Limb (tissue), 2 donors: Measurements from ENCODE around the gene ASPN.

Source experiments
- DNase-seq, 2 donors: peaks; one replicate each; pipeline ENCODE4 v3.0.0-alpha.2; 2016; ENCODE audit errors: extremely low spot score in 2 of 2

ASPN gene

GRCh38 chr9:92482329-92482728 is at the start of gene ASPN:
Gene ASPN (minus strand): TSS chr9:92482506.
- DNase-seq: peak in 1 of 2 donors; percentile 88

GRCh38 chr9:92530893-92531292 is 48.6 kb upstream of the ASPN start:
- DNase-seq: no peak

- DNase-seq: no peak
These were observed 46.8 kb upstream of the ASPN start for GRCh38 chr9:92529124-92529523.

- no peak for DNase-seq
These were observed 46.2 kb upstream of the ASPN start for GRCh38 chr9:92528522-92528849.

GRCh38 chr9:92527832-92528521 is 45.7 kb upstream of the ASPN start:
- no peak for DNase-seq

GRCh38 chr9:92527291-92527828 is 45.1 kb upstream of the ASPN start:
- no peak for DNase-seq

- no peak for DNase-seq
These were observed 43.0 kb upstream of the ASPN start for GRCh38 chr9:92525306-92525705.

- DNase-seq: no peak
These were observed 42.6 kb upstream of the ASPN start for GRCh38 chr9:92524881-92525280.

GRCh38 chr9:92522983-92523970 is 41.0 kb upstream of the ASPN start:
- DNase-seq: no peak

GRCh38 chr9:92520837-92521236 is 38.5 kb upstream of the ASPN start:
- no peak for DNase-seq

GRCh38 chr9:92518199-92518598 is 35.9 kb upstream of the ASPN start:
- DNase-seq: no peak

- DNase-seq: no peak
These were observed 34.7 kb upstream of the ASPN start for GRCh38 chr9:92517046-92517445.

- no peak for DNase-seq
These were observed 34.2 kb upstream of the ASPN start for GRCh38 chr9:92516521-92516920.

GRCh38 chr9:92514635-92515034 is 32.3 kb upstream of the ASPN start:
- no peak for DNase-seq

- no peak for DNase-seq
These were observed 31.0 kb upstream of the ASPN start for GRCh38 chr9:92513349-92513748.

GRCh38 chr9:92512622-92513021 is 30.3 kb upstream of the ASPN start:
- DNase-seq: no peak

GRCh38 chr9:92510747-92511146 is 28.4 kb upstream of the ASPN start:
- no peak for DNase-seq

- DNase-seq: no peak
These were observed 26.7 kb upstream of the ASPN start for GRCh38 chr9:92509050-92509449.

- no peak for DNase-seq
These were observed 25.9 kb upstream of the ASPN start for GRCh38 chr9:92508018-92508820.

- no peak for DNase-seq
These were observed 25.2 kb upstream of the ASPN start for GRCh38 chr9:92507496-92507895.

- no peak for DNase-seq
These were observed 24.7 kb upstream of the ASPN start for GRCh38 chr9:92507005-92507404.
